K562 (cell line): ENCODE results near the gene RBM20. TPM values are rescaled to one million over a fixed set of nuclear protein-coding genes. Genes with fewer than 3 reads are reported as not detected.

Experiments
- ARHGAP35 ChIP-seq: fragments of 450-650 bp; IDR thresholded peaks from 2 replicates; pipeline ENCODE4 v1.6.1; 2018; ENCODE audit not compliant: partially characterized antibody
- ATF3 ChIP-seq, 2 experiments: fragments of 450-650 bp in 1 of 2; sonication (generic) in 1 of 2; formaldehyde crosslinking in 1 of 2; IDR thresholded peaks in 1 of 2; conservative IDR thresholded peaks in 1 of 2; 2 replicates each; pipeline versions ENCODE4 v1.6.1 to v1.8.1; 2016 to 2023; ENCODE audit warnings: mild to moderate bottlenecking in 2 of 2, moderate library complexity in 2 of 2, inconsistent platforms in 1 of 2, missing genetic modification reagents in 1 of 2
- CUX1 ChIP-seq: fragments of 200-800 bp; sonication (Bioruptor generic); IDR thresholded peaks from 2 replicates; pipeline ENCODE4 v1.6.1; 2016; ENCODE audit warnings: missing genetic modification characterization, missing compliant biosample characterization
- FOS ChIP-seq: IDR thresholded peaks from 3 replicates; pipeline ENCODE4 v1.6.1; 2011; ENCODE audit not compliant: insufficient read length; ENCODE audit errors: extremely low read depth
- NFE2 ChIP-seq: IDR thresholded peaks from 2 replicates; pipeline ENCODE4 v1.6.1; 2014; ENCODE audit warnings: antibody characterized with exemption, low read depth
- POLR2G ChIP-seq: fragments of 200-400 bp; formaldehyde crosslinking; IDR thresholded peaks from 2 replicates; pipeline ENCODE4 v1.6.1; 2017; ENCODE audit warnings: low read depth, mild to moderate bottlenecking, antibody characterized with exemption, low read length, moderate library complexity
- TAF7 ChIP-seq: fragments of 450-650 bp; IDR thresholded peaks from 2 replicates; pipeline ENCODE4 v1.6.1; 2016; ENCODE audit warnings: missing genetic modification characterization, missing compliant biosample characterization
- U2AF2 ChIP-seq: fragments of 200-400 bp; formaldehyde crosslinking; optimal IDR thresholded peaks from 2 replicates; pipeline ENCODE3; 2017; ENCODE audit warnings: low read depth, mild to moderate bottlenecking, low read length
- XRCC5 ChIP-seq: fragments of 200-400 bp; formaldehyde crosslinking; IDR thresholded peaks from 2 replicates; pipeline ENCODE4 v1.6.1; 2017; ENCODE audit warnings: low read depth, mild to moderate bottlenecking, low read length
- ZHX1 ChIP-seq: fragments of 150-350 bp; conservative IDR thresholded peaks from 2 replicates; pipeline ENCODE4 v1.6.1; 2014; ENCODE audit warnings: low read length
- ZNF165 ChIP-seq: fragments of 250-450 bp; sonication (Bioruptor Pico); IDR thresholded peaks from 2 replicates; pipeline ENCODE4 v1.4.0; 2020; ENCODE audit warnings: borderline replicate concordance
- ZNF354B ChIP-seq: fragments of 250-450 bp; sonication (Bioruptor Pico); IDR thresholded peaks from 2 replicates; pipeline ENCODE4 v1.4.0; 2020
- polyA plus RNA-seq, 8 experiments: library from polyadenylated mRNA; depleted of rRNA in 4 of 8; stranded (reverse) in 5 of 8; unstranded in 3 of 8; fragments of >200 nt; fragmentation: Nextera tagmentation in 2 of 8; fragmentation: Illumina TruSeq in 1 of 8; extraction: Ambion mirVana in 2 of 8; extraction: Trizol in 1 of 8; gene quantifications; 2 replicates each; pipeline versions ENCODE4 v1.2.1 to v1.2.3, GENCODE V29; 2011 to 2014; ENCODE audit warnings: inconsistent platforms in 1 of 8, missing spikeins in 1 of 8
- total RNA-seq, 7 experiments: library from RNA; depleted of rRNA in 6 of 7; stranded (reverse); fragments of >200 nt in 6 of 7; fragmentation: Illumina TruSeq in 2 of 7; extraction: Trizol in 2 of 7; gene quantifications; 2 replicates each; pipeline versions ENCODE4 v1.2.1 to v1.2.3, GENCODE V29; 2011 to 2021; ENCODE audit warnings: low replicate concordance in 1 of 7

The RBM20 gene
- total and polyA plus RNA-seq, 9 of the 15 experiments (the other 6 are each of a cell fraction or from before 2014, with no cell fraction given): 0.63 to 5.7 (median 3.2) TPM

GRCh38 chr10:110625356-110625894, 18.7 kb upstream of the RBM20 start (continued):
- no peak for TF ChIP-seq XRCC5
- no peak for TF ChIP-seq TAF7
- no peak for TF ChIP-seq POLR2G
- no peak for TF ChIP-seq U2AF2
- no peak for TF ChIP-seq ZNF354B (CRISPR knock-in tag)
- TF ChIP-seq ZHX1: no peak
- no peak for TF ChIP-seq ZNF165 (CRISPR knock-in tag)
- TF ChIP-seq CUX1 (CRISPR knock-in tag): no peak
- TF ChIP-seq ARHGAP35: no peak
- TF ChIP-seq FOS: no peak
- no peak for TF ChIP-seq ATF3 (IDR thresholded peaks at IDR 0.05)
- TF ChIP-seq ATF3 (CRISPR knock-in tag; conservative IDR thresholded peaks at IDR 0.05): no peak
- TF ChIP-seq NFE2: no peak
